GM12865 (cell line): ENCODE data around the gene IQCK.

Experiments
- DNase-seq: peaks from one replicate; pipeline ENCODE4 v3.0.0; 2010; ENCODE audit warnings: low read depth
- H3K4me3 ChIP-seq: 2 replicates; pipeline ENCODE4 v1.5.1; 2011; ENCODE audit warnings: mild to moderate bottlenecking, low read depth, low read length, control low read depth
- CTCF ChIP-seq: IDR thresholded peaks from 2 replicates; pipeline ENCODE4 v1.5.1; 2011; ENCODE audit warnings: low read length, control low read depth, low read depth, inconsistent platforms; ENCODE audit not compliant: insufficient read depth; ENCODE audit errors: missing control alignments

Gene IQCK

GRCh38 chr16:19698480-19699465, 19.3 kb upstream of the IQCK start:
- DNase-seq, result no peak
- no peak overlapping the region for H3K4me3 ChIP-seq
- TF ChIP-seq CTCF, result no peak

DNA sequence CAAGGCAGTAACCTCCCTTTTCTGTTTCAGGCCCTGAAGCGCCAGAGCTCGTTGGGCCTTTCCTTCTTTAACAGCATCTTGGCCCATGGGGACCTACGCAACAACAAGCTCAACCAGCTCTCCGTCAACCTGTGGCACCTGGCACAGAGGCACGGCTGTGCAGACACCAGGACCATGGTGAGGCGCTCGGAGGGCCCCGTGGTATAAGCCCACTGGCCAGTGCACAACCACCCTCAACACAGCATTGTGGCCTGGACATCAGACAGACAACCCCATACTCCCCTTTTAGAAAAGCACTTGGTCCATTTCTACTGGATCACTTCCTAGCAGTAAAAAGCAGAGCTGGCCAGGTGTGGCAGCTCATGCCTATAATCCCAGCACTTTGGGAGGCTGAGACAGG, 18.6 kb upstream of the IQCK start:
- no peak for TF ChIP-seq CTCF
- H3K4me3 ChIP-seq, result no peak overlapping the region
- no peak for DNase-seq

GRCh38 chr16:19700319-19700781, 17.7 kb upstream of the IQCK start:
- TF ChIP-seq CTCF, result no peak
- DNase-seq, result no peak
- H3K4me3 ChIP-seq, result no peak overlapping the region

- TF ChIP-seq CTCF, result no peak
- no peak for DNase-seq
- no peak overlapping the region for H3K4me3 ChIP-seq
Measured at GRCh38 chr16:19701091-19701490, 17.0 kb upstream of the IQCK start.

DNA sequence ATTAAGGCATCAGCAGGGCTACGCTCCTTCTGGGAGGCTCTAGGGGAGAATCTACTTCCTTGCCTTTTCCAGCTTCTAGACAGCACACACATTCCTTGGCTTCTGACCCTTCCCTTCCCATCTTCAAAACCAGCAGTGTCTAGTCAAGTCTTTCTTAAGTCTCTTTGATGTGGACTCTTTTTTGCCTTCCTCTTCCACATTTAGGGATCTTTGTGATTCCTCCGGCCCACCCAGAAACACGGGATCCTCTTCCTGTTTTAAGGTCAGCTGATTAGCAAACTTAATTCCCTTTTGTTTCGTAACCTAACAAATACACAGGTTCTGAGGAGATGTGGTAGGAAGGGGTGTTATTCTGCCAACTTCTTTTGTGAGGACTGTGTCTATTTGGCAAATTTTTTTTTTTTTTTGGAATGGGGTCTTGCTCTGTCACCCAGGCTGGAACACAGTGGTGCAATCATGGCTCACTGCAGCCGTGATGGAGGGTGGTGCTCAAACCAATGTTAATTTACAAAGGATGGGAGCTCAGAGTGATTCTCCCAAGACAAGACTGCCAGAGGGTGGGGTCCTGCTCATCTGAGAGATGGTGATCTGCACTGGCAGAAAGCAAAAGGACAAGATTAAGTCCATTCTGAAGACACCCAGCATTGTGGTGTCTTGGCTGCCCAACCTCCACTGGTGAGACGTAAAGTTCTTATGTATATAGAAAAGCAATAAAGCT, 14.7 kb upstream of the IQCK start:
- TF ChIP-seq CTCF, result no peak
- DNase-seq, result no peak
- H3K4me3 ChIP-seq, result no peak overlapping the region

- no peak for TF ChIP-seq CTCF
- no peak for DNase-seq
- no peak overlapping the region for H3K4me3 ChIP-seq
Measured at GRCh38 chr16:19704321-19705145, 13.5 kb upstream of the IQCK start.
